GM19455 (cell line): ENCODE results near the gene TRIM59.

Experiments used
- ATAC-seq: cut with Tn5 transposase; IDR thresholded peaks from one replicate; pipeline ENCODE4 v1.9.1; 2021; ENCODE audit not compliant: unreplicated experiment

TRIM59 gene

GRCh38 chr3:160403796-160404470 lies 45.7 kb downstream of the TRIM59 start:
- no peak for ATAC-seq

GRCh38 chr3:160403028-160403545 lies 46.5 kb downstream of the TRIM59 start:
- ATAC-seq: no peak

GRCh38 chr3:160402221-160403027 lies 47.2 kb downstream of the TRIM59 start:
- ATAC-seq: no peak

GRCh38 chr3:160401291-160402095 lies 48.1 kb downstream of the TRIM59 start:
- no peak for ATAC-seq

GRCh38 chr3:160400702-160401150 lies 48.9 kb downstream of the TRIM59 start:
- ATAC-seq: no peak

GRCh38 chr3:160400030-160400701 lies 49.4 kb downstream of the TRIM59 start:
- ATAC-seq: peak; percentile 7

- ATAC-seq: peak; percentile 93
Observed at GRCh38 chr3:160399125-160400029, 50.2 kb downstream of the TRIM59 start, which contains the start of the genes IFT80 and SMC4. Gene IFT80, minus strand, starts transcription at chr3:160399225. Its CDS starts 14,625 bp downstream, at chr3:160384600. Gene SMC4, plus strand, starts transcription at chr3:160399650. Its CDS starts 1,177 bp downstream, at chr3:160400827.

GRCh38 chr3:160398820-160399124 lies 50.8 kb downstream of the TRIM59 start:
- ATAC-seq: peak; percentile 15

GRCh38 chr3:160395297-160395696 lies 54.3 kb downstream of the TRIM59 start:
- no peak for ATAC-seq

- ATAC-seq: no peak
Observed at GRCh38 chr3:160394009-160394392, 55.6 kb downstream of the TRIM59 start.

GRCh38 chr3:160393346-160394008 lies 56.1 kb downstream of the TRIM59 start:
- no peak for ATAC-seq

GRCh38 chr3:160392798-160393197 lies 56.8 kb downstream of the TRIM59 start:
- no peak for ATAC-seq

GRCh38 chr3:160390565-160391138 lies 58.9 kb downstream of the TRIM59 start:
- no peak for ATAC-seq
